ENCODE results near the gene CBX5.
"Not testable (repeated sequence)": the region's sequence is repeated elsewhere in the genome, so short reads cannot be mapped to it uniquely, and the experiment has no call there.

The CBX5 gene

DNA sequence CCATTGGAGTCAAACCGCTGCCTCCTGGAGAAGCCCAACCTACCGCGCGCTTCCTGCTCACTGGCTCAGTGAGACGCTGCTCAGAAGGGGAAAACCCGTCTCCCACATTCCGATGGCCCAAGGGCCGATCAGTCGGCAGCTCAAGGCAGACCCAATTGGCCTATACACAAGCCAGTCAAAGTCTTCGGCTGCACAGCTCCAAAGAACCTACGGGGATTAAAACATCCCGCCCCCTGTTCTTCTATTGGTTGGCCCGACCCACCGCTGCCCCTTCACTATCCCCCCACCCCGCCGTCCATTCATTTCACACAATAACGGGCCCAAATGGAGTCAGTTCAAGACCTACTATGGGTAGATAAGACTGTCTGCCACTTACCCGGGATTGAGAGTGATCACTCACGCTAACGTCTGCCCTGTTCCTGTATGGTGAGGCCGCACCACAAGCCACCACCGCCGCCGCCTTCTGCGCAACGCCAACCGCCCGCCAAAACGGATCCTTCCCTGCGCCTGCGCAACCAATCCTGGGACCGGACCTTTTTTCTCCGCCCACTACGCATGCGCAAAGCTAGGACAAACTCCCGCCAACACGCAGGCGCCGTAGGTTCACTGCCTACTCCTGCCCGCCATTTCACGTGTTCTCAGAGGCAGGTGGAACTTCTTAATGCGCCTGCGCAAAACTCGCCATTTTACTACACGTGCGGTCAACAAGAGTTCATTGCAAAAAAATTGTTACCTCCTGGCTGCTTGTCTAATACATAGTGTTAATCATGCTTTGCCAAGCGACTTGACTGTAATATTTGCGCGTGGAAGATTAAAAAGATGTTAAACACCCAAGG, at the start of gene CBX5:
TSS of gene CBX5 (minus strand) at position 491 of the 836 bp plus-strand sequence. CDS start 22,472 bp downstream, outside the sequence.
- peak; percentile 100 for DNase-seq (ENCODE audit: low spot score)

GRCh38 chr12:54328595-54329337, 48.8 kb upstream of the CBX5 start:
- no peak for DNase-seq (ENCODE audit: low spot score)

GRCh38 chr12:54325442-54326109, 45.7 kb upstream of the CBX5 start:
- not testable (repeated sequence) for DNase-seq (ENCODE audit: low spot score)

GRCh38 chr12:54324617-54325441, 44.9 kb upstream of the CBX5 start, which contains the start of gene COPZ1:
TSS of gene COPZ1 (plus strand) at chr12:54325131. CDS start at chr12:54325164, 33 bp downstream.
- DNase-seq (ENCODE audit: low spot score) = peak; percentile 98

DNA sequence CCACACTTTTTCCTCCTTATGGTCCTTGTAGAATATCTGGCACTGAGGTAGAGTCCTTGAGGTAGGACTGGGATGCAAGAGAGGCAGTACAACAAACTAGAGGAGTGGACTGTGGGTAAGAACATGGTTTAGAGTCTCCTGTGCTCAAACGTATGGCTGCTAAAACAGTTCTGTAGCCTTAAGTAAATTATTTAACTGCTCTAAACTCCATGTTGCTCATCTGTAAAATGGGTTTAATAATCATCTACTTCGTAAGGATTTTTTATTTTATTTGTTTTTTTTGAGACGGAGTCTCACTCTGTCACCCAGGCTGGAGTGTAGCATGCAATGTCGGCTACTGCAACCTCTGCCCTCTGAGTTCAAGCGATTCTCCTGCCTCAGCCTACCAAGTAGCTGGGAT, 41.4 kb upstream of the CBX5 start:
- DNase-seq (ENCODE audit: low spot score) = no peak

DNA sequence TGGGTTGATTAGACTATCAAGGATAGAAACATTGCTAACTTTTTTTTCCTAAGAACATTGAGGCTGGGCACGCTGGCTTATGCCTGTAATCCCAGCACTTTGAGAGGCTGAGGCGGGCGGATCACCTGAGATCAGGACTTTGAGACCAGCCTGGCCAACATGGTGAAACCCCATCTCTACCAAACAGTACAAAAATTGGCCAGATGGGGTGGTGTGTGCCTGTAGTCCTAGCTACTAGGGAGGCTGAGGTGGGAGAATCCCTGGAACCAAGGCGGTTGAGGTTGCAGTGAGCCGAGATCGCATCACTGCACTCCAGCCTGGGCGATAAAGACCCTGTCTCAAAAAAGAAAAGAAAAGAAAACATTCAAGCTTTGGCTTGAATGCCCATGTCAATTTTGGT, 32.4 kb upstream of the CBX5 start:
- not testable (repeated sequence) for DNase-seq (ENCODE audit: low spot score)

GRCh38 chr12:54311051-54311450, 31.1 kb upstream of the CBX5 start:
- DNase-seq (ENCODE audit: low spot score) = no peak

GRCh38 chr12:54306925-54307741, 27.2 kb upstream of the CBX5 start:
- no peak for DNase-seq (ENCODE audit: low spot score)

GRCh38 chr12:54304187-54304810, 24.4 kb upstream of the CBX5 start:
- DNase-seq (ENCODE audit: low spot score) = no peak

DNA sequence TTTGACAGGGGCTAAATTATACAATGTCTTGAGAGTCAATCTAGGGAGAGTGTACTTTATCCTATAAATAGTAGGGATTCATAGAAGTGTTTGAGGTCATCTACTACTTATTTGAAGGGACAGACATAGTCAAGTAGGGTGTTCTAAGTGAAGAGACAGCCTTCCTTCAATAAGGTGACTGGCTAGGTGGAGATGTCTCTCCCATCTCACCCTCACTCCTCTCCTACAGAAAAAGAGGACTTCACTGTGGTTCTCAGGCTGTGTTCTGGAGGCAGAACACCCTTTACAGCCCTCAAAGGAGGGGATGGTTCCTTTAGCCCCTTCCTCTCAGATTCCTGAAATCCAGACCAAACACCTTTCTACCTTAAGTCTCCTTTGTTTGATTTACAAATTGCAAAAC, 23.7 kb upstream of the CBX5 start:
- DNase-seq (ENCODE audit: low spot score) = no peak

- DNase-seq (ENCODE audit: low spot score) = no peak
Observed at GRCh38 chr12:54301428-54302048, 21.6 kb upstream of the CBX5 start.

GRCh38 chr12:54300732-54301427, 21.0 kb upstream of the CBX5 start, which contains the start of gene NFE2:
TSS of gene NFE2 (minus strand) at chr12:54301015. CDS start at chr12:54295248, 5,767 bp downstream.
- no peak for DNase-seq (ENCODE audit: low spot score)

DNA sequence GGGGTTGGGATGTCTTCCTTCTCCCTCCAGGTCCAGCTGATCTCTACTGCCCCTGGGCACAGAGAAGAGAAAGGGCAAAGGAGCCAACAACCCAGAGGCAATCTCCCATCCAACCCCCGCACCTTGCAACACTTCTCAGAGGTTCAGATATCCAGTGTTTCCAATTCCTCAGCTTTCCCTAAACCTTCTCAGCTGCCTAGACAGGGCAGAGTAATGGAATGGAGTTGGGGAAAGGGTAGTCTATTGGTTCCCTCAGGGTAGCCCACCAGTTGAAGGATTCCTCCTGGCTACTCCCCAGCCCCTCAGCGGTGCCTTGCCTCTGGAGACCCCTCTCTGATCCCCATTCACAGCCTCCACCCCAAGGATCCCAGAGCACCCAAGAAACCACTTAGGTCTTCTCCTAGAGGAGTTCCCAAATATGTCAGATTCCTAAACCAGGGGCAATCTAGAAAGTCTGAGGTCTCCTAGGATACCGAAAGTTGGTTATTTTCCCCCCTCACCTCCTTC, 20.4 kb upstream of the CBX5 start:
- DNase-seq (ENCODE audit: low spot score) = no peak

DNA sequence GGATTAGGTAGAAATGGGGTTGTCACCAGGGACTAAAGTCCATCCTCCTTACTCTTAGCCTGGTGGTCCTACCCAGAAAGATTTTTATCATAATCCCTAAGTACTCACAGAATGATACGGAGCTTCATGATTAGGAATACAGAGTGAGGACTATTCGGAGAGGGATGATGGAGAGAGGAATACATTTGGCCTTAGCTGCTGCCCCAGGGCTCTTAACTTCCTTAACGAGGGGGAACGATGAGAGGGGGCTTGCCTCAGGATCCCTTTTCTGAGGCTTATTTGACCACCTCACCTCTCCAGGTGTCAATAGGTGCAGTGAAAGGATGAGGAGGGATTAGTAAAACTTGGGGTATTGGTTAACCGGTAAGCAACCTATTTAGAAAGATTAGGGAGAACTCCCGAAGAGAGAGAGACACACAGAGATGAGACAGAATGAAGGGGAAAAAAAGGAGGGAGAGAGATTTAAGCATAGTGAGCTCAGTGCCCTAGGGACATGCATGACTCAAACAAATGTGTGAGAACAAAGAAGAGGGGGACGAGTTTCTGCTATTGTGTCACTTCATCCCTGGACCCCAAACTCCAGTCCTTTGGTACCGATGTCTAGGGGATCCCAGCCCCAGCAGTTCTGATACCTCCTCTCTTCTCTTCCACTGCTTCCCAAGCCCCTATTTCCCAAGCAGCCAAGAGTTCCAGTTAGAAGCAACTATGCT, 19.7 kb upstream of the CBX5 start:
- DNase-seq (ENCODE audit: low spot score) = no peak

GRCh38 chr12:54298904-54299303, 19.0 kb upstream of the CBX5 start:
- no peak for DNase-seq (ENCODE audit: low spot score)

DNA sequence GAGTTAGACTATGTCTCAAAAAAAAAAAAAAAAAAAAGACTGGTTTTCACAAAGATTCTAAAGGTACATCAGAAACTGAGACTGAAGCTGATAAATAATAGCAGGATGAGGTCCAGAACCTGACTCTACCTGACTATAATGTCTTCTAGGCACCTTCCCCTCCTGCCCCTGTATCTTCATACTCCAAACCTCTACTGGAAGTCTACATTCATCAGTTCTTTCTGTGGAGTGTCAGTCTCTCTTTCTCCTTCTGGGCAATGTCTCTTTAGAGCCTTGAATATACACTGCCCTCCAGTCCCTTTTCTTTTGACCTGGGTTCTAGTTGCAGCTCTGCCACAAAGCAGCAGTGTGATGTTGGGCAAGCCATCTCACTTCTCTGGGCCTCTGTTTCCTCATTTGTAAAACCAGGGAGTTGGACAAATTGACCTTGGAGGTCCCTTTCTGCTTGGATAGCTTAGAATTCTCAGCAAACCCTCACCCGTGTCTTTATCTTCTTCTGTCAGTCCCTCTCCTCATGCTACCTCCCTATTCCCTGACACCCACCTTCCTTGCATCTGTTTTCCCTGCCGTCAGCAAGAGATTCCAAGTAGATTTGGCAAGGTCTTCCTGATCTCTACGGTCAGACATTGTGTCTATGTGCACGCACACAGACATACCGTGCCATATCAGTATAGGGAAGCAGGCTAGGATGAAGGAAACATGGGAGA, 16.6 kb upstream of the CBX5 start:
- no peak for DNase-seq (ENCODE audit: low spot score)

DNA sequence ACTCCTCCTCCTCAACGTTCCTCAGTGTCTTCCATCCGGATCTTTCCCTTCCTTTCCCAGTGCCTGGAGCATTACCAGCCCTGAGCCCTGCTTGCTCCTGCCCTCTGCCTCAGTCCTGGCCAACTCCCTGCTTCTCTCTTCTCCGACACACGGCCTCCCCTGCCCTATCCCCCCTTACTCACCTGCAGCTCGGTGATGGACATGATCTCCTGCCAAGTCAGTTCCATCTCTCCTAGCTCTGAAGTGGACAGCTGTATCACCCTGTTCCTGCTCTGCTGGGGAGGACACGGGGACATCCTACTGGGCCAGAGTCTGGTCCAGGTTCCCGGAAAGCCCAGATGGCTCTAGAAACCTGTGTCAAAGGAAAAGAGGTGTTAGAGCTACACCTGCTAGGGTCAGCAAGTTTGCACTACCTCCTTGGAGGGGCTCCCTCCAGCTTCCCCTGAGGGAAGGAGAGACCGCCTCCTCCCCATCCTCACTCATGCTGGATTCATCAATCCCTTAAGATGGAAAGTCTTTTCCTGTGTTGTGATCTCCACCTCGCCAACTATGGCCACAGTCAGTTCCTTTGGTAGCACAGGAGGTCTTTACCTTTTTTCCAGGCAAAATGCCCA, 15.1 kb upstream of the CBX5 start:
- DNase-seq (ENCODE audit: low spot score) = no peak
